GM12801 (cell line): Measurements from ENCODE around the gene PTP4A2.

Source experiments
- CTCF ChIP-seq: IDR thresholded peaks from one replicate; pipeline ENCODE4 v1.5.1; 2011; ENCODE audit warnings: control low read depth; ENCODE audit not compliant: insufficient read length; ENCODE audit errors: extremely low read depth

Gene PTP4A2

GRCh38 chr1:31957701-31958674, 19.8 kb upstream of the PTP4A2 start:
- no peak for TF ChIP-seq CTCF

GRCh38 chr1:31955917-31956736, 18.0 kb upstream of the PTP4A2 start:
- TF ChIP-seq CTCF = no peak

- TF ChIP-seq CTCF = no peak
Observed at GRCh38 chr1:31954607-31955283, 16.6 kb upstream of the PTP4A2 start.

- no peak for TF ChIP-seq CTCF
Observed at GRCh38 chr1:31952825-31953220, 14.7 kb upstream of the PTP4A2 start.

- TF ChIP-seq CTCF = no peak
Observed at GRCh38 chr1:31951276-31951675, 13.1 kb upstream of the PTP4A2 start.

GRCh38 chr1:31949862-31950261, 11.7 kb upstream of the PTP4A2 start:
- TF ChIP-seq CTCF = no peak
